GM23338 (cell line): ENCODE data around the gene OPRM1. TPM values are rescaled to one million over a fixed set of nuclear protein-coding genes. Genes with fewer than 3 reads are reported as not detected.

Source experiments
- ATAC-seq: fragments of 200-7000 bp; cut with Tn5 transposase; 3 replicates; pipeline ENCODE4 v1.9.1; 2020
- DNase-seq: peaks from one replicate; pipeline ENCODE4 v3.0.0-alpha.2; 2015; ENCODE audit warnings: low spot score
- H2AFZ ChIP-seq: fragments of 200-600 bp; sonication (generic); 2 replicates; pipeline ENCODE4 v1.8.0; 2016; ENCODE audit warnings: antibody characterized with exemption, mild to moderate bottlenecking, moderate library complexity
- H3F3A ChIP-seq: fragments of 200-600 bp; sonication (generic); replicated peaks from 2 replicates; pipeline ENCODE4 v1.8.0; 2017; ENCODE audit warnings: antibody characterized with exemption, mixed run types, low read depth
- H3K27ac ChIP-seq: fragments of 200-600 bp; sonication (generic); 2 replicates; pipeline ENCODE4 v1.6.1; 2016; ENCODE audit warnings: low read depth
- H3K27me3 ChIP-seq: fragments of 200-600 bp; sonication (generic); 2 replicates; pipeline ENCODE4 v1.8.0; 2016; ENCODE audit warnings: mild to moderate bottlenecking, mixed run types, moderate library complexity; ENCODE audit not compliant: insufficient read depth
- H3K36me3 ChIP-seq: fragments of 200-600 bp; sonication (generic); 2 replicates; pipeline ENCODE4 v1.8.0; 2016; ENCODE audit warnings: mild to moderate bottlenecking; ENCODE audit not compliant: insufficient read depth
- H3K4me1 ChIP-seq: fragments of 200-600 bp; sonication (generic); 2 replicates; pipeline ENCODE4 v1.8.0; 2016; ENCODE audit warnings: mild to moderate bottlenecking, moderate library complexity; ENCODE audit not compliant: insufficient read depth
- H3K4me2 ChIP-seq: fragments of 200-600 bp; sonication (generic); 2 replicates; pipeline ENCODE4 v1.7.1; 2017; ENCODE audit warnings: mixed run types
- H3K4me3 ChIP-seq: fragments of 200-600 bp; sonication (generic); 2 replicates; pipeline ENCODE4 v1.6.1; 2016; ENCODE audit warnings: mixed run types
- H3K79me2 ChIP-seq: fragments of 200-600 bp; sonication (generic); replicated peaks from 2 replicates; pipeline ENCODE4 v1.8.0; 2017; ENCODE audit warnings: mild to moderate bottlenecking; ENCODE audit not compliant: insufficient read depth
- H3K9me2 ChIP-seq: fragments of 200-600 bp; sonication (generic); 2 replicates; pipeline ENCODE4 v1.8.0; 2017; ENCODE audit not compliant: insufficient read depth
- H4K20me1 ChIP-seq: fragments of 200-600 bp; sonication (generic); replicated peaks from 2 replicates; pipeline ENCODE4 v1.8.0; 2017; ENCODE audit warnings: mild to moderate bottlenecking; ENCODE audit not compliant: insufficient read depth
- H3K27ac Mint-ChIP-seq: 2 replicates; pipeline ENCODE4 v1.8.0; 2020; ENCODE audit warnings: inconsistent platforms, mild to moderate bottlenecking, moderate library complexity, mixed read lengths
- H3K27me3 Mint-ChIP-seq: 3 replicates; pipeline ENCODE4 v1.8.0; 2022; ENCODE audit warnings: low read depth, mild to moderate bottlenecking, moderate library complexity, mixed read lengths, inconsistent platforms; ENCODE audit not compliant: insufficient read depth, poor library complexity
- H3K36me3 Mint-ChIP-seq: 3 replicates; pipeline ENCODE4 v1.8.0; 2021; ENCODE audit warnings: low read depth, mild to moderate bottlenecking, inconsistent platforms, moderate library complexity, mixed read lengths
- H3K4me1 Mint-ChIP-seq: 3 replicates; pipeline ENCODE4 v1.8.0; 2020; ENCODE audit warnings: mild to moderate bottlenecking, inconsistent platforms, mixed read lengths
- H3K4me3 Mint-ChIP-seq: 3 replicates; pipeline ENCODE4 v1.8.0; 2021; ENCODE audit warnings: moderate library complexity, mild to moderate bottlenecking, inconsistent platforms, mixed read lengths
- H3K9me3 Mint-ChIP-seq: 3 replicates; pipeline ENCODE4 v1.8.0; 2020; ENCODE audit warnings: moderate library complexity, mild to moderate bottlenecking, inconsistent platforms, mixed read lengths
- EZH2phosphoT487 ChIP-seq: fragments of 200-600 bp; sonication (generic); IDR thresholded peaks from one replicate; pipeline ENCODE4 v1.8.1; 2018; ENCODE audit warnings: antibody characterized with exemption; ENCODE audit not compliant: unreplicated experiment
- JUNB ChIP-seq: IDR thresholded peaks from one replicate; pipeline ENCODE4 v1.6.1; 2016; ENCODE audit warnings: antibody characterized with exemption; ENCODE audit not compliant: unreplicated experiment
- NANOG ChIP-seq: IDR thresholded peaks from 2 replicates; pipeline ENCODE4 v1.6.1; 2016; ENCODE audit warnings: antibody characterized with exemption, borderline replicate concordance
- POLR2AphosphoS5 ChIP-seq: IDR thresholded peaks from 2 replicates; pipeline ENCODE4 v1.6.1; 2016; ENCODE audit warnings: antibody characterized with exemption, low read depth
- ZNF331 ChIP-seq: fragments of 250-450 bp; sonication (Bioruptor Pico); IDR thresholded peaks from 2 replicates; pipeline ENCODE4 v1.5.0; 2020; ENCODE audit warnings: low read depth, mild to moderate bottlenecking, moderate library complexity
- polyA plus RNA-seq: library from polyadenylated mRNA; unstranded; fragments of >200 nt; fragmentation: Nextera tagmentation; extraction: Ambion mirVana; gene quantifications from 2 replicates; pipeline ENCODE4 v1.2.1, GENCODE V29; 2016
- total RNA-seq: library from RNA; depleted of rRNA; stranded (reverse); fragments of >200 nt; shearing (Covaris generic); gene quantifications from 2 replicates; pipeline ENCODE4 v1.2.3, GENCODE V29; 2014
- TF ChIP-seq, protein P1 (sequence below): IDR thresholded peaks from one replicate; pipeline ENCODE4 v1.6.1; 2018; ENCODE audit warnings: antibody characterized with exemption; ENCODE audit not compliant: unreplicated experiment
- TF ChIP-seq, protein P2 (sequence below): fragments of 250-450 bp; sonication (Bioruptor Pico); IDR thresholded peaks from 2 replicates; pipeline ENCODE4 v1.5.0; 2020; ENCODE audit warnings: mild to moderate bottlenecking, moderate library complexity
- TF ChIP-seq, protein P3 (sequence below): IDR thresholded peaks from 2 replicates; pipeline ENCODE4 v1.6.1; 2016; ENCODE audit warnings: antibody characterized with exemption

Gene OPRM1
- total and polyA plus RNA-seq, 2 experiments from 2014 or later: 0.52 TPM; not detected in 1

DNA sequence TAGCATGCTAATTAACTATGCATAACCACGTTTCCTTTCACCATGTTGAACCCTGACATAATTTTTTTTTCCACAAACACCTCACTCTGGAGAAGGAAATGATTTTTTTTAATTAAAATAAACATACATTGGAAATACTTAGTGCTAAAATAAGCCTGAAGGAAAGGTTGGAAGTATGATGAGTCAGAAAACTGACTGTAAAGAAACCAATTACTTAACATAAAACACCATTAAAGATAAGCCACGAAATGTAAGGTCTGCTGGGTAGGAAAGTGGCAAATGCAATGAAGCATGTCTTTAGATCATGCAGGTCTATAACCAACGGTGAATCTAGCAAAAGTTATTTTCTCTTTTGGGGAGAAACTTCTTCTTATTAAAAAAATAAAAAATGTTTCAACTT, 47.5 kb downstream of the OPRM1 start:
- no peak for ATAC-seq
- H3K4me1 ChIP-seq: no peaks in the 10 kb centered on the region
- H3K4me1 Mint-ChIP-seq: no peaks in the 10 kb centered on the region

More for the DNA sequence above, 47.5 kb downstream of the OPRM1 start:
- Histone ChIP-seq H3F3A (no peaks in the 10 kb centered on the region), H3K27ac (no peak overlapping the region), H3K79me2 (no peaks in the 10 kb centered on the region), H3K9me2 (0 out of 2 replicates have a peak, but pooled peaks cover 9% of the 10 kb centered on the region), H3K4me3 (no peak overlapping the region), H3K27me3 (no peaks in the 10 kb centered on the region), H4K20me1 (no peaks in the 10 kb centered on the region), H3K4me2 (no peak overlapping the region), H2AFZ (no peak overlapping the region), H3K36me3 (no peaks in the 10 kb centered on the region)
- TF ChIP-seq EZH2phosphoT487: no peak
- TF ChIP-seq, protein P1, sequence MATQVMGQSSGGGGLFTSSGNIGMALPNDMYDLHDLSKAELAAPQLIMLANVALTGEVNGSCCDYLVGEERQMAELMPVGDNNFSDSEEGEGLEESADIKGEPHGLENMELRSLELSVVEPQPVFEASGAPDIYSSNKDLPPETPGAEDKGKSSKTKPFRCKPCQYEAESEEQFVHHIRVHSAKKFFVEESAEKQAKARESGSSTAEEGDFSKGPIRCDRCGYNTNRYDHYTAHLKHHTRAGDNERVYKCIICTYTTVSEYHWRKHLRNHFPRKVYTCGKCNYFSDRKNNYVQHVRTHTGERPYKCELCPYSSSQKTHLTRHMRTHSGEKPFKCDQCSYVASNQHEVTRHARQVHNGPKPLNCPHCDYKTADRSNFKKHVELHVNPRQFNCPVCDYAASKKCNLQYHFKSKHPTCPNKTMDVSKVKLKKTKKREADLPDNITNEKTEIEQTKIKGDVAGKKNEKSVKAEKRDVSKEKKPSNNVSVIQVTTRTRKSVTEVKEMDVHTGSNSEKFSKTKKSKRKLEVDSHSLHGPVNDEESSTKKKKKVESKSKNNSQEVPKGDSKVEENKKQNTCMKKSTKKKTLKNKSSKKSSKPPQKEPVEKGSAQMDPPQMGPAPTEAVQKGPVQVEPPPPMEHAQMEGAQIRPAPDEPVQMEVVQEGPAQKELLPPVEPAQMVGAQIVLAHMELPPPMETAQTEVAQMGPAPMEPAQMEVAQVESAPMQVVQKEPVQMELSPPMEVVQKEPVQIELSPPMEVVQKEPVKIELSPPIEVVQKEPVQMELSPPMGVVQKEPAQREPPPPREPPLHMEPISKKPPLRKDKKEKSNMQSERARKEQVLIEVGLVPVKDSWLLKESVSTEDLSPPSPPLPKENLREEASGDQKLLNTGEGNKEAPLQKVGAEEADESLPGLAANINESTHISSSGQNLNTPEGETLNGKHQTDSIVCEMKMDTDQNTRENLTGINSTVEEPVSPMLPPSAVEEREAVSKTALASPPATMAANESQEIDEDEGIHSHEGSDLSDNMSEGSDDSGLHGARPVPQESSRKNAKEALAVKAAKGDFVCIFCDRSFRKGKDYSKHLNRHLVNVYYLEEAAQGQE: no peak
- TF ChIP-seq POLR2AphosphoS5: no peak
- TF ChIP-seq, protein P2, sequence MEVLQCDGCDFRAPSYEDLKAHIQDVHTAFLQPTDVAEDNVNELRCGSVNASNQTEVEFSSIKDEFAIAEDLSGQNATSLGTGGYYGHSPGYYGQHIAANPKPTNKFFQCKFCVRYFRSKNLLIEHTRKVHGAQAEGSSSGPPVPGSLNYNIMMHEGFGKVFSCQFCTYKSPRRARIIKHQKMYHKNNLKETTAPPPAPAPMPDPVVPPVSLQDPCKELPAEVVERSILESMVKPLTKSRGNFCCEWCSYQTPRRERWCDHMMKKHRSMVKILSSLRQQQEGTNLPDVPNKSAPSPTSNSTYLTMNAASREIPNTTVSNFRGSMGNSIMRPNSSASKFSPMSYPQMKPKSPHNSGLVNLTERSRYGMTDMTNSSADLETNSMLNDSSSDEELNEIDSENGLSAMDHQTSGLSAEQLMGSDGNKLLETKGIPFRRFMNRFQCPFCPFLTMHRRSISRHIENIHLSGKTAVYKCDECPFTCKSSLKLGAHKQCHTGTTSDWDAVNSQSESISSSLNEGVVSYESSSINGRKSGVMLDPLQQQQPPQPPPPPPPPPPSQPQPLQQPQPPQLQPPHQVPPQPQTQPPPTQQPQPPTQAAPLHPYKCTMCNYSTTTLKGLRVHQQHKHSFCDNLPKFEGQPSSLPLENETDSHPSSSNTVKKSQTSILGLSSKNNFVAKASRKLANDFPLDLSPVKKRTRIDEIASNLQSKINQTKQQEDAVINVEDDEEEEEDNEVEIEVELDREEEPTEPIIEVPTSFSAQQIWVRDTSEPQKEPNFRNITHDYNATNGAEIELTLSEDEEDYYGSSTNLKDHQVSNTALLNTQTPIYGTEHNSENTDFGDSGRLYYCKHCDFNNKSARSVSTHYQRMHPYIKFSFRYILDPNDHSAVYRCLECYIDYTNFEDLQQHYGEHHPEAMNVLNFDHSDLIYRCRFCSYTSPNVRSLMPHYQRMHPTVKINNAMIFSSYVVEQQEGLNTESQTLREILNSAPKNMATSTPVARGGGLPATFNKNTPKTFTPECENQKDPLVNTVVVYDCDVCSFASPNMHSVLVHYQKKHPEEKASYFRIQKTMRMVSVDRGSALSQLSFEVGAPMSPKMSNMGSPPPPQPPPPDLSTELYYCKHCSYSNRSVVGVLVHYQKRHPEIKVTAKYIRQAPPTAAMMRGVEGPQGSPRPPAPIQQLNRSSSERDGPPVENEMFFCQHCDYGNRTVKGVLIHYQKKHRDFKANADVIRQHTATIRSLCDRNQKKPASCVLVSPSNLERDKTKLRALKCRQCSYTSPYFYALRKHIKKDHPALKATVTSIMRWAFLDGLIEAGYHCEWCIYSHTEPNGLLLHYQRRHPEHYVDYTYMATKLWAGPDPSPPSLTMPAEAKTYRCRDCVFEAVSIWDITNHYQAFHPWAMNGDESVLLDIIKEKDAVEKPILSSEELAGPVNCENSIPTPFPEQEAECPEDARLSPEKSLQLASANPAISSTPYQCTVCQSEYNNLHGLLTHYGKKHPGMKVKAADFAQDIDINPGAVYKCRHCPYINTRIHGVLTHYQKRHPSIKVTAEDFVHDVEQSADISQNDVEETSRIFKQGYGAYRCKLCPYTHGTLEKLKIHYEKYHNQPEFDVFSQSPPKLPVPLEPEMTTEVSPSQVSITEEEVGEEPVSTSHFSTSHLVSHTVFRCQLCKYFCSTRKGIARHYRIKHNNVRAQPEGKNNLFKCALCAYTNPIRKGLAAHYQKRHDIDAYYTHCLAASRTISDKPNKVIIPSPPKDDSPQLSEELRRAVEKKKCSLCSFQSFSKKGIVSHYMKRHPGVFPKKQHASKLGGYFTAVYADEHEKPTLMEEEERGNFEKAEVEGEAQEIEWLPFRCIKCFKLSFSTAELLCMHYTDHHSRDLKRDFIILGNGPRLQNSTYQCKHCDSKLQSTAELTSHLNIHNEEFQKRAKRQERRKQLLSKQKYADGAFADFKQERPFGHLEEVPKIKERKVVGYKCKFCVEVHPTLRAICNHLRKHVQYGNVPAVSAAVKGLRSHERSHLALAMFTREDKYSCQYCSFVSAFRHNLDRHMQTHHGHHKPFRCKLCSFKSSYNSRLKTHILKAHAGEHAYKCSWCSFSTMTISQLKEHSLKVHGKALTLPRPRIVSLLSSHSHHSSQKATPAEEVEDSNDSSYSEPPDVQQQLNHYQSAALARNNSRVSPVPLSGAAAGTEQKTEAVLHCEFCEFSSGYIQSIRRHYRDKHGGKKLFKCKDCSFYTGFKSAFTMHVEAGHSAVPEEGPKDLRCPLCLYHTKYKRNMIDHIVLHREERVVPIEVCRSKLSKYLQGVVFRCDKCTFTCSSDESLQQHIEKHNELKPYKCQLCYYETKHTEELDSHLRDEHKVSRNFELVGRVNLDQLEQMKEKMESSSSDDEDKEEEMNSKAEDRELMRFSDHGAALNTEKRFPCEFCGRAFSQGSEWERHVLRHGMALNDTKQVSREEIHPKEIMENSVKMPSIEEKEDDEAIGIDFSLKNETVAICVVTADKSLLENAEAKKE (CRISPR knock-in tag): no peak
- TF ChIP-seq, protein P3, sequence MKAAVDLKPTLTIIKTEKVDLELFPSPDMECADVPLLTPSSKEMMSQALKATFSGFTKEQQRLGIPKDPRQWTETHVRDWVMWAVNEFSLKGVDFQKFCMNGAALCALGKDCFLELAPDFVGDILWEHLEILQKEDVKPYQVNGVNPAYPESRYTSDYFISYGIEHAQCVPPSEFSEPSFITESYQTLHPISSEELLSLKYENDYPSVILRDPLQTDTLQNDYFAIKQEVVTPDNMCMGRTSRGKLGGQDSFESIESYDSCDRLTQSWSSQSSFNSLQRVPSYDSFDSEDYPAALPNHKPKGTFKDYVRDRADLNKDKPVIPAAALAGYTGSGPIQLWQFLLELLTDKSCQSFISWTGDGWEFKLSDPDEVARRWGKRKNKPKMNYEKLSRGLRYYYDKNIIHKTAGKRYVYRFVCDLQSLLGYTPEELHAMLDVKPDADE: no peak
- TF ChIP-seq JUNB: no peak
- no peak for TF ChIP-seq NANOG
- TF ChIP-seq ZNF331: no peak
- Mint-ChIP-seq H3K36me3 (no peaks in the 10 kb centered on the region), H3K27ac (no peak overlapping the region), H3K27me3 (no peaks in the 10 kb centered on the region), H3K4me3 (no peak overlapping the region), H3K9me3 (no peaks in the 10 kb centered on the region)
- no peak for DNase-seq
